HG02840 (cell line): ENCODE measurements around the gene HIPK4.
A peak's percentile ranks its signal among the peaks of the same experiment; 100 is the strongest.
"Not testable (repeated sequence)": the region's sequence is repeated elsewhere in the genome, so short reads cannot be mapped to it uniquely, and the experiment has no call there.

Experiments used
- ATAC-seq: cut with Tn5 transposase; IDR thresholded peaks from one replicate; pipeline ENCODE4 v1.9.1; 2021; ENCODE audit warnings: mild to moderate bottlenecking, moderate library complexity, moderate number of reproducible peaks; ENCODE audit not compliant: unreplicated experiment, low FRiP score

HIPK4 gene, protein sequence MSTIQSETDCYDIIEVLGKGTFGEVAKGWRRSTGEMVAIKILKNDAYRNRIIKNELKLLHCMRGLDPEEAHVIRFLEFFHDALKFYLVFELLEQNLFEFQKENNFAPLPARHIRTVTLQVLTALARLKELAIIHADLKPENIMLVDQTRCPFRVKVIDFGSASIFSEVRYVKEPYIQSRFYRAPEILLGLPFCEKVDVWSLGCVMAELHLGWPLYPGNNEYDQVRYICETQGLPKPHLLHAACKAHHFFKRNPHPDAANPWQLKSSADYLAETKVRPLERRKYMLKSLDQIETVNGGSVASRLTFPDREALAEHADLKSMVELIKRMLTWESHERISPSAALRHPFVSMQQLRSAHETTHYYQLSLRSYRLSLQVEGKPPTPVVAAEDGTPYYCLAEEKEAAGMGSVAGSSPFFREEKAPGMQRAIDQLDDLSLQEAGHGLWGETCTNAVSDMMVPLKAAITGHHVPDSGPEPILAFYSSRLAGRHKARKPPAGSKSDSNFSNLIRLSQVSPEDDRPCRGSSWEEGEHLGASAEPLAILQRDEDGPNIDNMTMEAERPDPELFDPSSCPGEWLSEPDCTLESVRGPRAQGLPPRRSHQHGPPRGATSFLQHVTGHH

DNA sequence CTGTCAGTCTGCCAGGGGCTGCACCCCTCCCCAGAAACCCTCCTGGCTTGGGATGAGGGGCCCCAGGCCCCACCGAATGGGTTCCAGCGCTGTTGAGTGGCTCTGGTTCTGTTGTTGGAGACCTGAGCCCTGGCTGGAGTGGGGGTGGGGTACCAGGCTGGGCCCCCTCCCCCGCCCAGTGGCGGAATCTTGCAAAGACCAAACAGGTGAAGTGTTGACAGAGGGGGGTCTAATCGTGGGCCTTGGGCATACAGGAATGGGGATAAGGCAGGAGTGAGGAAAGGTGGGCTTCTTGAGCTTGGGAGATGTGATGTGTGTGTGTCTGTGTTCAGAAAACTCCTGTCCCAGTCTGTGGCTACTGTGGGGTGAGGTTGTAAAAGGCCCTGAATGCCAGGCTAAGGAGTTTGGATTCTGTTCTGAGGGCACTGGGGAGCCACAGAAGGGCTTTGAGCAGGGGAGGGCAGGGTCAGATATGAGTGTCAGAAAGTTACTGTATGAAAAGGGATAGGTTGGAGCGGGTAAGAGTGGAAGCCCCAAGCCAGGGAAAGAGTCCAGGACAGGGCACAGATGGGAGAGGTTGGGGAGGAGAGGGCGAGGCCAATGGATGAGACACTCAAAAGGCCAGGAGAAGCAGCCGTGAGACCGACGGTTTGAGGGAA lies at the start of gene HIPK4:
Gene HIPK4, minus strand, starts transcription at position 98 of the 659 bp plus-strand sequence. CDS start 279 bp downstream, outside the sequence.
- no peak for ATAC-seq

DNA sequence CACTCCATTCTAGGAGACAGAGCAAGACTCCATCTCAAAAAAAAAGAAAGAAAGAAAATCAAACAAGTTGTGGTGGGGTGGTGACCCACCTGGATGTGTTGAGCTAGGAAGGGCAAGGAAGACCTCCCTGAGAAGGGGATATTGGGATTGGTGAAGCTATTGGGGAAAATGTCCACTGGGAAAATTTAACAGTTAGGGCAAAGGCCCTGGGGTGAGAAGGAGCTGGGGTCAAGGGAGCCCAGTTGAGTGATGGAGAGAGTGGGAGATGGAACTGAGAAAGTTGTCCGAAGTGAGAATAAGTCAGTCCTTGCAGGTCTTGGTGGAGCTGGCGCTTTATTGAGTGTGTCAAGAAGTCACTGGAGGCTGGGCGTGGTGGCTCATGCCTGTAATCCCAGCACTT lies 48.3 kb upstream of the HIPK4 start:
- no peak for ATAC-seq

- ATAC-seq: no peak
Observed at GRCh38 chr19:40433391-40434216, 43.6 kb upstream of the HIPK4 start.

DNA sequence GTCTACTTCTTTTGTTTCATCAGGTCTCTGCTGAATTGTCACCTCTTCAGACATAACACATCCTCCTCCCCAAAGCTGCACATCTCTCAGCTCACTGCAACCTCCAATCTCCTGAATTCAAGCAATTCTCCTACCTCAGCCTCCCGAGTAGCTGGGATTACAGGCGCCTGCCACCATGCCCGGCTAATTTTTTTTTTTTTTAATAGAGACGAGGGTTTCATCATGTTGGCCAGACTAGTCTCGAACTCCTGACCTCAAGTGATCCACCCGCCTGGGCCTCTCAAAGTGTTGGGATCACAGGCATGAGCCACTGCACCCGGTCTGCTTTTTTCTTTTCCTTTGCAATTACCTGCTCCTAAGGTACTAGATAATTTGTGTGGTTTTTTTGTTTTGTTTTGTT lies 42.8 kb upstream of the HIPK4 start:
- ATAC-seq: not testable (repeated sequence)

GRCh38 chr19:40431698-40432097 lies 41.7 kb upstream of the HIPK4 start:
- ATAC-seq: no peak

GRCh38 chr19:40430242-40430641 lies 40.3 kb upstream of the HIPK4 start:
- ATAC-seq: not testable (repeated sequence)

- ATAC-seq: not testable (repeated sequence)
Observed at GRCh38 chr19:40428197-40428596, 38.2 kb upstream of the HIPK4 start.

DNA sequence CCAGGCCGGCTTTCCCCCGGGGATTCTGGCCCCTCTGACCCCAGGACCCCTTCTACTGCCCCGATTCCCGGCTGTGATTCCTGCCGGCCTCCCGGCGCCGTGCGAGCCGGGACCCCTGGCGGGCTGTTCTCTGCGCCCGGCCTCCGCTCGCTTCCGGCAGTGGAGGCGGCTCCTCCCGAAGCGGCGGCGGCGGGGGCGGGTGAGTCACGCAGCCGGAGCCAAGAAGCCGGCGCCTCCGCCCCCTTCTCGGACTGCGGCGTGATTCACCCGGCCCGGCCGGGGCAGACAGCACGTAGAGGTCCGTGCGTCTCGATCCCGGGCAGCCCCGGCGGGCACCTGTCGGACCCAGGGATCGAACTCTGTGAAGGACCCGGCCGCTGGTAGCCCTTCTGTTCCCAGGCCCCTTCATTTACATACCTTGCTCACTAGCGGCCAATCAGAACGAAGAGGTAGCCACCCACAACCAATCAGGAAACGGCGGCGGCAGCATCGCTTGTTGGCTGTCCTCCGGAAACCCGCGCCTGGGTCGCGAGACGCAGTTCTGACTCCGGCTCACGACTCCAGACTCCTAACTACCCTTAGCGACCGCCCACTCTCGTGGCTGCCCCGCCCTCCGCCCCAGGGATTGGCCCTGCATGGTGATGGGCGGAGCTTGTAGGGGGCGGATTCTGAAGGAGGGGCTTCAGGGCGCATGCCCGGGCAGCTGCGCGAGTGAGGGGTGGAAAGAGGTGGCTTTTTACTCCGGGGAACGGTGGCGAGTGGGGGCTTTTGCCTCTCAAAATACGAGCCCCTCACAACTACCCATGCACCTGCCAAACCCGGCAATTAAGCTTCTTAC lies 35.7 kb upstream of the HIPK4 start, which contains the start of gene SERTAD1:
Gene SERTAD1, minus strand, starts transcription at position 543 of the 838 bp plus-strand sequence. CDS start 2,446 bp downstream, outside the sequence.
- ATAC-seq: peak; percentile 85

- no peak for ATAC-seq
Observed at GRCh38 chr19:40424637-40425449, 34.9 kb upstream of the HIPK4 start.

DNA sequence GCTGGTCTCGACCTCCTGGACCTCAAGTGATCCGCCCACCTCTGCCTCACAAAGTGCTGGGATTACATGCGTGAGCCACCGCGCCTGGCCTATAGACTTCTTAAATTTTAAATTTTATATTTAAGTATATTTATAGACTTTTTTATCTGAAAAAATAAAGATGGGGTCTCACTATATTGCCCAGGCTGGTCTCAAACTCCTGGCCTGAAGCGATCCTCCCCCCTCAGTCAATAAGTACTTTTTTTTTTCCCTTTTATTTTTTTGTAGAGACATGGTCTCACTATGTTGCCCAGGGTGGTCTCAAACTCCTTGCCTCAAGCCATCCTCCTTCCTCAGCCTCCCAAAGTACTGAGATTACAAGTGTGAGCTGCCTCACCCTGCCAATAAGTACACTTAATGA lies 34.0 kb upstream of the HIPK4 start:
- ATAC-seq: no peak

DNA sequence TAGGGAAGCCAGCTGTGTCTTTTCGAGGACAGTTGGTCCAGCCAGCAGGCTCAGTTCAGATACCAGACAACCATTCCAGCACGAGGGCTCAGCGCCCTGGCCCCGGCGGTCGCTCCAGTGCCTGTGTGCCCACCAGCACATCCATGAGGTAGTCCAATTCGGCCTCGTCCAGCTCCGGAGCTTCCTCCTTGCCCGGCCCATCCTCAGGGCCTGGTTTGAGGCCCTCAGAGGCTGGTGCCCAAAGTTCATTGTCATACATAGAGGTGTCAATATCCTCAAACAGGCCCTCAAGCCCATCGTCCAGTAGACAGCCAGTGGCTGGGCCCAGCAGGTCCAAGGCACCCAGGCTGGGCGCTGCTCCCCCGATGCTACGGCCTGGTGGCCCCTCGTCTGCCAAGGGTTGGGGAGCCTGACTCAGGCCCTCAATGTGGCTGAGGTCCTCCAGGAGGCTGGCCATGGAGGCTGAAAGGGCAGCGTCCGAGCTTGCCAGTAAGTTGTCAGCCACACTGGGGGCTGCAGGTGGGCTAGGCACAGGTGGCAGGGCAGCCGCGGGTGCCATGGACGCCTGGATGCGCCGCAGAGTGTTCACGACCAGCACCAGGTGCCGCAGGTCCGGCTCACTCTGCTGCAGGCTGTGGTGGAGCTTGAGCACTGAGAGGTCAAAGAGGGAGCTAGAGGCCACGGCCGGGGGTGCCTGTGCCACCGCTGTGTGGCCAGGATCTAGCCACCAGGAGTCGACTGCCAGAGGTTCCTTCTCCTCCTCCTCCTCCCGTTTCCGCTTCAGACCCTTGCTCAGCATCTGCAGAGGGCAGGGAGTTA lies 33.0 kb upstream of the HIPK4 start:
- ATAC-seq: no peak

DNA sequence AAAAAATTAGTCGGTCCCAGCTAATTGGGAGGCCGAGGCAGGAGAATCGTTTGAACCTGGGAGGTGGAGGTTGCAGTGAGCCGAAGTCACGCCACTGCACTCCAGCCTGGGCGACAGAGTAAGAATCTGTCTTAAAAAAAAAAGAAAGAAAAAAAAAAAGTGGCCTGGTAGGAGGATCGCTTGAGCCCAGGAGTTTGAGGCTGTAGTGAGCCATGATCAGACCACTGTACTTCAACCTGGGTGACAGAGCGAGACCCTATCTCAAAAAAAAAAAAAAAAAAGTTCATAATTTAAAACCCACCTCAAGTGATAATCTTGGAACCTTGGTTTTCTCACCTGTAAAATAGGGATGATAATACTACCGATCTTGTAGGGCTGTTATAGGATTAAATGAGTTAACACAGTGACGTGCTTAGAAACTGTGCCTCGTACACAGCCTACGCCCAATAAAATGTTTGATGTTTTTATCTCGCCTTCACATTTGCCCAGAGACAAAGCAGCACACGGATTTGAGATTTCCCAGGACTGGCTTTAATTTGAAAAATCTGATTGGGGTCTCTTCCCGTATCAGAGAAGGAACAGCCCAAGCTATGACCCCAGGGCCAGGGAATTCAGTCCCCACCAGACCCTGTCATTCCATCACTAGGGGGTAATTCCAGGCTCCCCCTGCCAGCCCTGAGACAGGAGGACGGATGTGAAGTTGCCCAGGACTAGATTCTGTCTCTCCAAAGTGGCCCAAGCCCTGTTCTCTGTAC lies 32.2 kb upstream of the HIPK4 start:
- no peak for ATAC-seq

- no peak for ATAC-seq
Observed at GRCh38 chr19:40420766-40421765, 31.1 kb upstream of the HIPK4 start.

DNA sequence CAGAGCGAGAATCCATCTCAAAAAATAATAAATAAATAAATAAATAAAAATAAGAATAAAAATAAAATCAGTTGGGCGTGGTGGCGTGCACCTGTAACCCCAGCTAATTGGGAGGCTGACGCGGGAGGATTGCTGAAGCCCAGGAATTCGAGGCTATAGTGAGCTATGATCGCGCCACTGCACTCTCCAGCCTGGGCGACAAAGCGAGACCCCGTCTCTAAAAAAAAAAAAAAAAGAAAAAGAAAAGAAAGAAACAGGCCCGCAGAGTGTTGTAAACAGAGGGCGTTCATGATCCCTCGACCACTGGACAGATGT lies 30.4 kb upstream of the HIPK4 start:
- ATAC-seq: no peak

- no peak for ATAC-seq
Observed at GRCh38 chr19:40419780-40420179, 29.8 kb upstream of the HIPK4 start.

- no peak for ATAC-seq
Observed at GRCh38 chr19:40419066-40419612, 29.2 kb upstream of the HIPK4 start.
